SU-DHL-6 (cell line): Measurements from ENCODE around the gene HTR3B.

ENCODE experiments used
- EZH2phosphoT487 ChIP-seq: fragments of 200-600 bp; sonication (generic), shearing (Covaris generic); conservative IDR thresholded peaks from 2 replicates; pipeline ENCODE4 v1.6.1; 2018; ENCODE audit warnings: mild to moderate bottlenecking, antibody characterized with exemption, low read length, moderate library complexity, mixed read lengths
- TF ChIP-seq, protein P1 (sequence below): fragments of 200-600 bp; sonication (generic); IDR thresholded peaks from one replicate; pipeline ENCODE4 v1.5.1; 2017; ENCODE audit warnings: antibody characterized with exemption, mild to moderate bottlenecking, low read length, moderate library complexity; ENCODE audit not compliant: insufficient read depth, poor library complexity, severe bottlenecking

DNA sequence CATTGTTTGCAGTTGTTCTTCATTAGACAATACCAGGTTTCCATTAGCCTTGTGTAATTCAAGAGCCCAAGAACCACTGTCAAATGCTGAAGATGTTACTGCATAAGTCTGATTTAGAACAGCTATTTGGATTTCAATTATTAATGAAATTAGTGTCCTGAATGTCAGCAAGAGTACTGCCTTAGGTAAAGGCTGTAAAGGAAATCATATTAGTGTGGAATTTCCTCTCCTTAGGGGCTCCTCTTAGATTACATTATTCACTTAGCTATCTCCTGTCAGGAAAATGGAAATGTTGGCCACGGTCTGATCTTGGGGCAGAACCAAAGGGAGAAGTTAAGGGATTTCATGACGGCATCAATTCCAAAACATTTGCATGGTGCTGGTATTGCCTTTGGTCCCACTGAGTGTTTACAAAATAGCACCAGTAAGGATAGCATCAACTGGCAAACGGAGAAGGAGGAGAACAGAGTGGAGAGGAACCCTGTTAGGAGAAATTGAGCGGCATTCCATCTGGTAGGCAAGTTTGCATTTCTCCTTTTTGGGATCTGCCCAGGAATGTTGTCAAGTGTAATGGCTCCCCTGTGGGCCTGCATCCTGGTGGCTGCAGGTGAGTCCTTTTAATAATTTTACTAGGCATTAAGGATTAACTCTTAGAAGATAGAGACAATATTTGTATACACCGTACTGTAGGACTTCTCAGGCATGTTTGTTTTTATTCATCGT is at the start of gene HTR3B:
- TF ChIP-seq, protein P1, sequence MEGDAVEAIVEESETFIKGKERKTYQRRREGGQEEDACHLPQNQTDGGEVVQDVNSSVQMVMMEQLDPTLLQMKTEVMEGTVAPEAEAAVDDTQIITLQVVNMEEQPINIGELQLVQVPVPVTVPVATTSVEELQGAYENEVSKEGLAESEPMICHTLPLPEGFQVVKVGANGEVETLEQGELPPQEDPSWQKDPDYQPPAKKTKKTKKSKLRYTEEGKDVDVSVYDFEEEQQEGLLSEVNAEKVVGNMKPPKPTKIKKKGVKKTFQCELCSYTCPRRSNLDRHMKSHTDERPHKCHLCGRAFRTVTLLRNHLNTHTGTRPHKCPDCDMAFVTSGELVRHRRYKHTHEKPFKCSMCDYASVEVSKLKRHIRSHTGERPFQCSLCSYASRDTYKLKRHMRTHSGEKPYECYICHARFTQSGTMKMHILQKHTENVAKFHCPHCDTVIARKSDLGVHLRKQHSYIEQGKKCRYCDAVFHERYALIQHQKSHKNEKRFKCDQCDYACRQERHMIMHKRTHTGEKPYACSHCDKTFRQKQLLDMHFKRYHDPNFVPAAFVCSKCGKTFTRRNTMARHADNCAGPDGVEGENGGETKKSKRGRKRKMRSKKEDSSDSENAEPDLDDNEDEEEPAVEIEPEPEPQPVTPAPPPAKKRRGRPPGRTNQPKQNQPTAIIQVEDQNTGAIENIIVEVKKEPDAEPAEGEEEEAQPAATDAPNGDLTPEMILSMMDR: no peak
- no peak for TF ChIP-seq EZH2phosphoT487
